Astrocyte of the cerebellum (primary cell): Measurements from ENCODE around the gene AGXT.
A peak's percentile ranks its signal among the peaks of the same experiment; 100 is the strongest.

Source experiments
- DNase-seq: peaks from one replicate; pipeline ENCODE4 v3.0.0-alpha.2; 2011; ENCODE audit warnings: low read depth
- H3K4me3 ChIP-seq: 2 replicates; pipeline ENCODE4 v1.5.1; 2011; ENCODE audit warnings: mild to moderate bottlenecking, low read depth, low read length, moderate library complexity
- in situ Hi-C: cut with HindIII; loops from 2 replicates; pipeline ENCODE4 v1.10.0; 2017; ENCODE audit warnings: low sequenced_read_pairs
- TF ChIP-seq, protein P1 (sequence below): IDR thresholded peaks from 2 replicates; pipeline ENCODE4 v1.5.1; 2012; ENCODE audit warnings: low read length, low read depth, moderate library complexity, mild to moderate bottlenecking; ENCODE audit errors: missing control alignments

The AGXT gene

DNA sequence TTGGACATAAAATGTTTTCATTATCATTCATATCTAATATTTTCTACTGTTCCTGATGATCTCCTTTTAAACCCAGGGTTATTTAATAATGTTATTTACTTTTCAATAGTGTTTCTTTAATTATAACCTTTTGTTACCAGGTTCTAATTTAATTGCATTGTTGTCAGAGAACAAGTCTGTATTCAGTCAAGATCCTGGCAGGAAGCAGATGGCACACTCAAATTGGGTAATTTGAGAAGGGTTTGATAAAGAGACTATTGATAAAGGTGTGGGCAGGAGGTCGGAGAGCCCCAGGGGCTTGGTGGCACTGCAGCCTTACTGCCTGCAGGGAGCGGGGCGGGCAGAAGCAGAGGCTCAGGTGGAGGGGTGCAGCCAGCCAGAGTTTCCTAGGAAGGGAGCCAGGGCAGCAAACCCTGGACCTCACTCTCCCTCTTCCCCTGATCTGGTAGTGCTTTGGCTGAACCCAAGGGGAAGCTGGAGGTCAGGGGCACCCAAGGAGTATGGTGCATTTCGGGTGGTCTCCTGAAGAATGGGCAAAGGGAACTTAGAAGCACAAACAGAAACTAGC lies 46.3 kb upstream of the AGXT start:
- no peak for DNase-seq
- TF ChIP-seq, protein P1, sequence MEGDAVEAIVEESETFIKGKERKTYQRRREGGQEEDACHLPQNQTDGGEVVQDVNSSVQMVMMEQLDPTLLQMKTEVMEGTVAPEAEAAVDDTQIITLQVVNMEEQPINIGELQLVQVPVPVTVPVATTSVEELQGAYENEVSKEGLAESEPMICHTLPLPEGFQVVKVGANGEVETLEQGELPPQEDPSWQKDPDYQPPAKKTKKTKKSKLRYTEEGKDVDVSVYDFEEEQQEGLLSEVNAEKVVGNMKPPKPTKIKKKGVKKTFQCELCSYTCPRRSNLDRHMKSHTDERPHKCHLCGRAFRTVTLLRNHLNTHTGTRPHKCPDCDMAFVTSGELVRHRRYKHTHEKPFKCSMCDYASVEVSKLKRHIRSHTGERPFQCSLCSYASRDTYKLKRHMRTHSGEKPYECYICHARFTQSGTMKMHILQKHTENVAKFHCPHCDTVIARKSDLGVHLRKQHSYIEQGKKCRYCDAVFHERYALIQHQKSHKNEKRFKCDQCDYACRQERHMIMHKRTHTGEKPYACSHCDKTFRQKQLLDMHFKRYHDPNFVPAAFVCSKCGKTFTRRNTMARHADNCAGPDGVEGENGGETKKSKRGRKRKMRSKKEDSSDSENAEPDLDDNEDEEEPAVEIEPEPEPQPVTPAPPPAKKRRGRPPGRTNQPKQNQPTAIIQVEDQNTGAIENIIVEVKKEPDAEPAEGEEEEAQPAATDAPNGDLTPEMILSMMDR, result no peak
- in situ Hi-C loops, result no loop called here

DNA sequence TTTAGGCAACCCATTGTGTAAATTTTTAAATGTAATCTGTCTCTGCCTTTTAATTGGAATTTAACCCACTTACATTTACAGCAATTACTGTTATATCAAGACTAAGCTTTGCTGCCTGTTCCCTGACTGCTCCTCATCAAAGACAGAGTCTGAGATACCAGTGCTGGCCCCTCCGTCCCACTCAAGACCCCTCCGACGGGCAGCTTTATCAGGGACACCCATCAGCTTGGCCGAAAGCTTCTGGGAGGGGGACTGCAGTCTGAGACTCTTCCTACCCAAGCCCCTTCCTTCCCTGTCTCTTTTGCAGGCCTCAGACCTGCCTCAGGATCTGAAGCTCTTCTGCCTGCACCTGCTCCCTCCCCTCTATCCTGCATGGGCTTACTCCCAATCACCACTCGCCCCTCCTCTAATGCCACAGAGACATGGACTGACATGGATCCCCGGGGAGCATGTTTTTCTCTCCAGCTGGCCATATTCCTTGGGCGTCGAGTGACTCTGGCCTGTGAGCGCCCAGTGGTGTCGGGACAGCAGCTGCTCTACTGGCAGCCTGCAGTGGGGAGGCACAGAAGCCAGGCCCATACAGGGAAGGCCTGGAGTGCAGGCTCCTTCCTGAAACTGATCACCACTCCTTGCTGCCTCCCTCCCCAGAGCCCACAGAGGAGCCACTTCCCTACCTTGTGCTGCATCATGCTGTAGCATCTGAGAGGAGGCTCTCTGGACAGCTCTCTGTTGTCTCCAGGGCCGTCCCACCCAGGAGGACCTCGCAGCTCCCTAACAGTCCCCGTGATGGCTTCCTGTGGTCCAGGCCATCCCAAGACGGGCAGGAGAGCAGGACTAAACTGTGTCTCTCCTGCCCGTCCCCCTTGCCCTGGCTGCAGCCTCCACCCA lies 44.9 kb upstream of the AGXT start:
- in situ Hi-C loops, result no loop called here
- no peak overlapping the region for H3K4me3 ChIP-seq
- TF ChIP-seq, protein P1, result no peak
- DNase-seq, result no peak

More for the DNA sequence above, 46.3 kb upstream of the AGXT start:
- H3K4me3 ChIP-seq, result no peak overlapping the region

DNA sequence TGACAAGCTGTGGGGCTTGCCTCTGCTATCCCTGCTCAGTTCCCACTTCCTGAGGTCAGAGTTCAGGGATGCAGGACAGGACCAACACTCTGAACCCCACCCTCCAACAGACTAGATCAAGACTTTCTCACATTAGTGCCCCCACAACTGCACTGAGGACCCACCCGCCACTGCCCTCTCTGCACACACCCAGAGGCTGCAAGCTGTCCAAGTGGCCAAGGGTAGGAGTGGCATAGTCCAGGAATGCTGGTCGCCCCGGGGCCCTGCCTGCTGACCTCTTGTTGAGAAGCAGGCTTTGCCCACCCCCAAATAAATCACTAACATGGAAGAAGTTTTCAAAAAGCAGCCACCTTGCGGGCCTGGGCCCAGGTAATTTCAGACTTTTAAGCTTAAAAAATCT lies 43.1 kb upstream of the AGXT start:
- no peak for DNase-seq
- in situ Hi-C loops, result no loop called here
- TF ChIP-seq, protein P1, result no peak
- H3K4me3 ChIP-seq, result no peak overlapping the region

DNA sequence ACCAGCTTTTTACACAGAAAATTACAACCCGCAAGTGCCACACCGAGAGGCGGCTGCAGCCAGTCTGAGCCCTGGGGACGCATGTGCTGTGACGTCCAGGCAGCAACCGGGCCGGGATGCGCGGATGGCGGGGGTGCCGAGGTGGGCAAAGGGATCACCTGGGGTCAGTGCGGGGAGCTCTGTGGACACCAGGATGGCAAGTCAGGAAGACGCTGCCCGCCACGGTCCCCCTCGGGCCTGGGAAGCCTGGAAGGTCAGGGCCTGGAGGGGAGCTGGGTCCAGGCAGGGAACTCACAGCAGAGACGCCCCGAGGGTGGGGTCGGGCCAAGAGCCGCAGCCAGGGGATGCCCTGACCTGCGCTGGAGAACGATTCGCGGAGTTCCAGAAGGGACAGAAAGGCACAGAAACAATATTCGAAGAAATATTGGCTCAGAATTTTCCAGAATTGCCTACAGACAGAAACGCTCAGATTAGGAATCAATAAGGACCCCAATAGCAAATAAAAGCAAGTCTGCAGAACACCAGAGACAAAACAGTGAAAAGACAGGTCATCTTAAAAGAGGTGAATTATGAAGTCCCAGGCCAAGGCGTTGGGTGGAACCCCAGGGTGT lies 36.9 kb upstream of the AGXT start:
- TF ChIP-seq, protein P1, result no peak
- peak overlapping the region; percentile 22 for H3K4me3 ChIP-seq
- no peak for DNase-seq
- in situ Hi-C loops, result no loop called here

DNA sequence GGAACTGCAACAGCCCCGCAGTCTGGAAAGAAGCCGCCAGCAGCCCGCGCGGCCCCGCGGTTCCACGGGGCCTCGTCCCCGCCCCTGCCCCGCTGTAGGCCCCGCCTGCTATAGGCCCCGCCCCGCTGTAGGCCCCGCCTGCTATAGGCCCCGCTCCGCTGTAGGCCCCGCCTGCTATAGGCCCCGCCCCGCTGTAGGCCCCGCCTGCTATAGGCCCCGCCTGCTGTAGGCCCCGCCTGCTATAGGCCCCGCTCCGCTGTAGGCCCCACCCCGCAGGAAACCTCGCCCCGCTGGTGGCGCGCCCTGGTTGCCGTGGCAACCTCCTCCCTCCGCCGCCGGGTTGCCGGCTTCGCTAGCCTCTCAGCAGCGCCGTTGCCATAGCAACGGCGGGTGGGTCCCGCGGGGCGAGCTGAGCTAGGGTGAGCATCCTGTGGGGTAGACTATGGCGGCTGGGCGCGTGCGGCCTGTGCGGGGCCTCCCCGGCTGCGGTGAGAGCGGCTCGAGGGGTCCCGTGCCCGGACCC lies 36.4 kb upstream of the AGXT start:
- TF ChIP-seq, protein P1, result no peak
- in situ Hi-C loops, result no loop called here
- DNase-seq, result peak; percentile 24
- peak overlapping the region; percentile 22 for H3K4me3 ChIP-seq

DNA sequence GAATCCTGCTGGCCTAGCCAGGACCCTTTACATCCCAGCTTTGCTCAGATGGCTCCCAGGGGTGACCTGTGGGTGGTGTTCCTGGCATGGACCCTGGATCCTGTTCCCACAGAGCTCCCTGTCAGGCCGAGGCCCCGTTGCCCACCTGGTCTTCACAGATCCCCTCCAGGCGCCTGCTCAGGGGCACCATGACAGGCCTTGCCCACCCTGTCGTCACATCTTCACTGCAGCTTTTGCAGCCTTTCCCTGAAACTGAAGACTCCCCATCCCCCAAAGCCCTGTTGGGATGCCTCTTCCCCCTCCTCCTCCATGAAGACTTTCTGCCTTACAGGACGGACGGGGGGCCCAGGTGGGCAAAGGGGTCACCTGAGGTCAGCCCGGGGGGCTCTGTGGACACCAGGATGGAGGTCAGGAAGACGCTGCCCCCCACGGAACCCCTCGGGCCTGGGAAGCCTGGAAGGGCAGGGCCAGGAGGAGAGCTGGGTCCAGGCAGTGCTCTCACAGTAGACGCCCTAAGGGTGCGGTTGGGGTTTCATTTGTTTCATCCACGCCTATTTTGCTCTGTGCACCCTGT lies 35.6 kb upstream of the AGXT start:
- H3K4me3 ChIP-seq, result no peak overlapping the region
- no peak for DNase-seq
- TF ChIP-seq, protein P1, result no peak
- in situ Hi-C loops, result no loop called here
